DMS153 treated with DMSO at 0.1 percent for 48 hours (cell line): ENCODE measurements around the gene CHIA.
"Not testable (repeated sequence)": the region's sequence is repeated elsewhere in the genome, so short reads cannot be mapped to it uniquely, and the experiment has no call there.

Experiments used
- DNase-seq: peaks from one replicate; lab custom pipeline; 2025; ENCODE audit not compliant: unreplicated experiment; lab: John Stamatoyannopoulos, UW

Gene CHIA

DNA sequence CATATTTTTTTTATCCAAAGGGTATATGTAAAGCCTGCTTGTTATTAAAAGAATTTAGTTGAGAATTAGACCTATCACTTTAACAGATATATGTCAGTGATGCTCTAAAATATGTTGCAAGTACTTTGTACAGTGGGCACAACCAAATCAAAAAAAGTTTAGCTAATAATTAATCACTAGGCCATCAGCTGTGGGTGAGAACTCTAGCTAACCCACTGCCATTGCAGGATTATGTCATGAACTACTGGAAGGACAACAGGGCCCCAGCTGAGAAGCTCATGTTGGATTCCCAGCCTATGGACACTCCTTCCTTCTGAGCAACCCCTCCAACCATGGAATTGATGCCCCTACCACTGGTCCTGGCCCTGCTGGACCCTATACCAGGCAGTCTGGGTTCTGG is 6.8 kb upstream of the CHIA start:
- no peak for DNase-seq

DNA sequence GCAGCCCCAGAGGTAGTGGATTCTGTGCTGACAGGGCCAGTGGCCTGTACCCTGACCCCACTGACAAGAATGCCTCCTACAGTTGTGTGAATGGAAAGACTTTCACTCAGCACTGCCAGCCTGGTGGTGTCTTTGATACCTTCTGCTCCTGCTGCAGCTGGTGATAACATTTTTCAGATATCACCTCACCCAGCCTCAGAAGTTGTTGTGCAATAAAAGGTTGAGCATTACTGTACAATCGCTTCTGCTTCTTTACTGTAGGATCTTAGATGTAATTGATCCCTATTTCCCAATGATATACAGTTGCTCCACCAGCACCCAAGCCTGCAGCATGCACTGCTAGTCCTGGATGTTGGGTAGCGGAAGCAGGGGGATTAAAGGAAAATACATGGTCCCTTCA is 4.8 kb upstream of the CHIA start:
- DNase-seq: no peak

DNA sequence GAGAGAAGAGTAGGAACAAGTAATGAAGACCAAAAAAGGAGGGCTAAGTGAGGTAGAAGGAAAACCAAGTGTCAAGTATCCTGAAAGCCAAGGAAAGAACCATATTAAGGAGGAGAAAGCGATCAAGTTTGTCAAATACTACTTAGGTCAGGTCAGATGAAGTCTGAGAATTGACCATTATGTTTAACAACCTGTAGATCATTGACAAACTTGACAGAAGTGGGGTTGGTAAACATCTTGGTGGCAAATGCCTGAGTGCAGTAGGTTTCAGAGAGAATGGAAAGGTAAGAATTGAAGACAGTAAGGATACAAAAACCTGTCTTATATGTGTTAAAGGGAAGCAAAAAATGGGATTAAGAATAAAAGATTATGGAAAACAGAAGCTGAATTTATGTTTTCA is 3.7 kb upstream of the CHIA start:
- no peak for DNase-seq

DNA sequence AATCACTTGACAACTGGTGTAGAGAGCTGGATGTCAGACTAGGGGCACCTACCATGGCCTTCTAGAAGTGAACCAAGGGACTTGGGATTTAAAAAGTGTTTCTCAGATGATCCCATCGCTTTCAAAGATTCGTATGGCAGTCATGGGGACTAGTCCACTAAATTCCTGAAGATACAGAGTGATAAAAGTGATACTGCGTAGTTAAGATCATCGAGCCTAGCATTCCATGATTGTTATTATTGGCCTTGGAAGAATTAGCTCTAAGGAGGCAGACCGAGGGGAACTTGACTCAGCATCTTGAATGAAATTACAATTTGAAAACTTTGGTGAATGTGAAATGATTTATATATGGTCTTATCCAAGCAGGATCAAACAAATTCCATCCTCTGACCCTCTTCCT is 1.3 kb upstream of the CHIA start:
- no peak for DNase-seq

DNA sequence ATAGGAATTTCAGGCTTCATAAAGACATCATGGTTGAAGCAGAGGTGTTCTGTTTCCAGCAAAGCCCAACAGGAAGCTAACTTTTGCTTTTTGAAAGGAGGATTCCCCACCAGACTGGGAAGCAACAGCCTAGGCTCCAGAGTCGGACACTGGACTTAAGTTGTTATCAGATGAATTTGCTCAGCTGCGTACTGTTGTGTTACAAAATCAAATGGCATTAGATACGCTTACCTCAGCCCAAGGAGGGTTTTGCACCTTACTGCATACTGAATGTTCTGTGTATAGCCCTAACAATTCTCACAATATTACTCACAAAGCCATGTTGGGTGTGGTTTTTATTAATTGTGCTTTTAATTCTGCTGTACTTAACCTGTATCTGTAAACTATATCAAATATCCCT is 547 bp upstream of the CHIA start:
- DNase-seq: no peak

DNA sequence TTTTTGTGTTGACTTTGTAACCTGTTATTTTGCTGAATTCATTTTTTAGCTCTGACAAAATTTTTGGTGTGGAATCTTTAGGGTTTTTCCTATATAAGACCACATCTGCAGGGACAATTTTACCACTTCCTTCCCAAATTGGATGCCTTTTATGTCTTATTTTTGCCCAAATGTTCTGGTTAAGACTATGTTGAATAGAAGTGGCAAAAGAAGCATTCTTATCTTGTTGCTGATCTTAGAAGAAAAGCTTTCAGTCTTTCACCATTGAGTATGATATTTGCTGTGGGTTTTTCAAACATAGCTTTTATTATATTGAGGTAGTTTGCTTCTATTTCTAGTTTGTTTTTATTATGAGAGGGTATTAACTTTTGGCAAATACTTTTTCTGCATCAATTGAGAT is 3.7 kb downstream of the CHIA start:
- DNase-seq: no peak

DNA sequence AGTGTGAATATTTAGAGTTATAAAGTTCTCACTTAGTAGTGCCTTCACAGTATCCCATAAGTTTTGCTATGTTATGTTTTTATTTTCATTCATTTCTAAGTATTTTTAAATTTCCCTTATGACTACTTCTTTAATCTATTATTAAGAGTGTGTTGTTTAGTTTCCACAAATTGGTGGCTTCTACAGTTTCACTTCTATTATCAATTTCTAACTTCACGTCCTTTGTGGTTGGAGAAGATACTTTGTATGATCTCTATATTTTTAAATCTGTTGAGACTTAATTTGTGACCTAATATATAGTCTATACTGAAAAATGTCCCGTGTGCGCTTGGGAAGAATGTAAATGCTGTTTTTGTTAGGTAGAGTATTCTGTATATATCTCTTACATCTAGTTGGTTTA is 11.7 kb downstream of the CHIA start:
- no peak for DNase-seq

DNA sequence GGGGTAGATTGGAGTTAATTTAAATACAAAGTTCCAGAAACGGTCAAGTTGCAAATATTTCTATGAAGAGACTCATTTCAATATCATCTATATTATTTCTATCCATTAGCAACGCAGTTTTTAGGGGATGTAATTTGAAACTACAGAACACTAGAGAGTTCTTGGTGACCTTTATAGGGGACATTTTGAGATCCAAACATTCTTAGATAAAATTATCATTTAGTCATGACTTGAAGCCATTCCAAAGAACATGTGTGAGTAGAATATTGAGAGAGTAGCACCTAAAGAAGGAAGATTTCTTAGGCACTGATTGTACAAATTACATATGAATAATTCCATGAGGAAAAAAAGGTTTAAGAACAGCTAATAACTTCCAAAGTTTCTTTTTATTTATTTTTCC is 19.0 kb downstream of the CHIA start:
- DNase-seq: no peak

DNA sequence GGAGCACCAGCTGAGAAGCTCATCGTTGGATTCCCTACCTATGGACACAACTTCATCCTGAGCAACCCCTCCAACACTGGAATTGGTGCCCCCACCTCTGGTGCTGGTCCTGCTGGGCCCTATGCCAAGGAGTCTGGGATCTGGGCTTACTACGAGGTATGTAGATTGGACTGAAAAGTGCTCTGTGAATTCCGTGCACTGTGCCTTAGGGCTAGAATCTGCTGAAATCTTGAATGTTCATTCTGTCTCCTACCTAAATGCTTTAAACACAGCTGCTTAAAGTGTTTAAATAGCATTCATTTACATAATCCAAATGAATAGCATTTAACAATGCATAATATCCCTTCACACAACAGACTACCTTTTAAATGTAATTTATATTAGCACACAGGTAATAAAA is 27.9 kb downstream of the CHIA start:
- DNase-seq: no peak

DNA sequence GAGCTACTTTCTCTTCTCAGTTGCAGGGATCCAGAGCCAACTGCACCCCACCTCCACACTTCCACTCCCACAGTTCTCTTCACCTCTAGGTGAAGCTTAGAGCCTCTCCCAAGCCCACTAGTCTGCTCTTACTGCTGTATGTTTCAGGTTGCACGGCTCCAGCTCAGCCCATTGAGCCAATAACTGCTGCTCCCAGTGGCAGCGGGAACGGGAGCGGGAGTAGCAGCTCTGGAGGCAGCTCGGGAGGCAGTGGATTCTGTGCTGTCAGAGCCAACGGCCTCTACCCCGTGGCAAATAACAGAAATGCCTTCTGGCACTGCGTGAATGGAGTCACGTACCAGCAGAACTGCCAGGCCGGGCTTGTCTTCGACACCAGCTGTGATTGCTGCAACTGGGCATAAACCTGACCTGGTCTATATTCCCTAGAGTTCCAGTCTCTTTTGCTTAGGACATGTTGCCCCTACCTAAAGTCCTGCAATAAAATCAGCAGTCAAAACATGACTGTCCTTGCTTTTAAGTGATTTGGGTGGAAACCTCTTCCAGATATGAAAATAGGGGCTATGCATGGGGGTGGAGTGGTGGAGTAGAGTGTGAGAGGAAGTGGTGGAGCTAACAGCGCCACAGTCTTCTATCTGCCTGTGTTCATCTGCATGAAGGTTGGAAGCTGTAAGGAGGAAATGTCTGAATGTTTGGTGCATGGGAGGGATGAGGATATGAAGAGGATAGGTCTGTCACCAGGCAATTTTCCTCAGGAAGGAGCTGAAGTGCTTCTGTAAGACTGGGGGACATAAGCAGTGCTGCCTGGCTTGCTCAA is 29.6 kb downstream of the CHIA start:
- no peak for DNase-seq

DNA sequence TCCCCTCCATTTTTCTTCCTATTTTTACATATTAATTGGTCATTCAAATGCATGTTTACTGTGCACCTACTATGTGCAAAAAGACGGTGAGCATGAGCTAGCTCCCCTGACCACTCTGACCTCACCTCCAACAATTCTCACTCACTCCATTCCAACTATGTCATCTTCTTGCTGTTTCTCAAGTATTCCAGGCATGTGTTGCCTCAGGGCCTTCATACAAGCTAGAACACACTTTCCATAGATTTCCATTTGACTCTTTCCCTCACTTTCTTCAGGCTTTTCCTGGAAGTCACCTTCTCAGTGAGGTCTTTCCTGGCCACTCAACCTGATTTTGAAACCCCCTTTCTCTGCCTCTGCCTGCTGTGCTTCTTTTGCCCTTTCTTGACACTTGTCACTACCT is 32.6 kb downstream of the CHIA start:
- DNase-seq: no peak

DNA sequence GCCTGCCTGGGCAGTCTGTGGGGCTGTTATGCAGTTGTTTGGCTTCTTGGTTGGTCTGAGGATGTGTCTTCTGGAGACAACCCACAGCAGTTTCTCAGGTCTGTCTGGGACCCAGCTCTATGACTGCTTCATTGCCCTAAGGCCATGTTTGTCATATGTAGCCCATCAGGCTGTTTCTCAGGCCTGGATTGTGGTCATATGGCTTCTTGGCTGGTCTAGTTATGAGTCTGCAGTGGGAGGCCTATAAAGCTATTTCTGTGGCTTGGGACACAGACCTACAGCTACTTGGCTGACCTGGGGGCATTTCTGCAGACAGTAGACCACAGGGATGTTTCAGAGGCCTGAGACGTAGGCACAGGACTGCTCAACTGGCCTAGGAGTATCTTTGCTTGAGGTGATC is 41.5 kb downstream of the CHIA start:
- no peak for DNase-seq

DNA sequence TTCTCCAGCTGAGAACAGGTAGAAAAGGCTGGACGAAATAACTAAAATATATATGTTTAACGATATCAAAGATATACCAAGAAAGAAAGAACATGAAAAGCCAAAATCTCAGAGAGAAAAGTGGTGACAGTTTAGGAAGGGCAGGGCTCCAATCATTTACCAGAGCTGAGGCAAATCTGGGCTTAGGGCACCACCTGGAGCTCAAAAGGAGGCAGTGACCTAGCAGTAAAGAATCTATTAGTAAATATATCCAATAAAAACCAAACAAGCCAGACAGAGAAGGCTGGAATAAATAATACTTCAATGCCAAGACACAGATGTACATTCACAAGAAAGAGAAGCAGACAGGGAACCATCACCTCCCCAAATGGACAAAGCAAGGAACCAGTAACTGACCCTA is 43.5 kb downstream of the CHIA start:
- DNase-seq: peak; percentile 15

DNA sequence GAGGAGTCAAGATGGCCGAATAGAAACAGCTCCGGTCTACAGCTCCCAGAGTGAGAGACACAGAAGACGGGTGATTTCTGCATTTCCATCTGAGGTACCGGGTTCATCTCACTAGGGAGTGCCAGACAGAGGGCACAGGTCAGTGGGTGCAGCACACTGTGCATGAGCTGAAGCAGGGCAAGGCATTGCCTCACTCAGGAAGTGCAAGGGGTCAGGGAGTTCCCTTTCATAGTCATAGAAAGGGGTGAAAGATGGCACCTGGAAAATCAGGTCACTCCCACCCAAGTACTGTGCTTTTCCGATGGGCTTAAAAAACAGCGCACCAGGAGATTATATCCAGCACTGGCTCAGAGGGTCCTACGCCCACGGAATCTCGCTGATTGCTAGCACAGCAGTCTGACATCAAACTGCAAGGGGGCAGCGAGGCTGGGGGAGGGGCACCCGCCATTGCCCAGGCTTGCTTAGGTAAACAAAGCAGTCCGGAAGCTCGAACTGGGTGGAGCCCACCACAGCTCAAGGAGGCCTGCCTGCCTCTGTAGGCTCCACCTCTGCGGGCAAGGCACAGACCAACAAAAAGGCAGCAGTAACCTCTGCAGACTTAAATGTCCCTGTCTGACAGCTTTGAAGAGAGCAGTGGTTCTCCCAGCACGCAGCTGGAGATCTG is 44.7 kb downstream of the CHIA start:
- not testable (repeated sequence) for DNase-seq

DNA sequence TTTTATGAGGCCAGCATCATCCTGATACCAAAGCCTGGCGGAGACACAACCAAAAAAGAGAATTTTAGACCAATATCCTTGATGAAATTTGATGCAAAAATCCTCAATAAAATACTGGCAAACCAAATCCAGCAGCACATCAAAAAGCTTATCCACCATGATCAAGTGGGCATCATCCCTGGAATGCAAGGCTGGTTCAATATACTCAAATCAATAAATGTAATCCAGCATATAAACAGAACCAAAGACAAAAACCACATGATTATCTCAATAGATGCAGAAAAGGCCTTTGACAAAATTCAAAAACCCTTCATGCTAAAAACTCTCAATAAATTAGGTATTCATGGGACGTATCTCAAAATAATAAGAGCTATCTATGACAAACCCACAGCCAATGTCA is 48.2 kb downstream of the CHIA start:
- DNase-seq: not testable (repeated sequence)

DNA sequence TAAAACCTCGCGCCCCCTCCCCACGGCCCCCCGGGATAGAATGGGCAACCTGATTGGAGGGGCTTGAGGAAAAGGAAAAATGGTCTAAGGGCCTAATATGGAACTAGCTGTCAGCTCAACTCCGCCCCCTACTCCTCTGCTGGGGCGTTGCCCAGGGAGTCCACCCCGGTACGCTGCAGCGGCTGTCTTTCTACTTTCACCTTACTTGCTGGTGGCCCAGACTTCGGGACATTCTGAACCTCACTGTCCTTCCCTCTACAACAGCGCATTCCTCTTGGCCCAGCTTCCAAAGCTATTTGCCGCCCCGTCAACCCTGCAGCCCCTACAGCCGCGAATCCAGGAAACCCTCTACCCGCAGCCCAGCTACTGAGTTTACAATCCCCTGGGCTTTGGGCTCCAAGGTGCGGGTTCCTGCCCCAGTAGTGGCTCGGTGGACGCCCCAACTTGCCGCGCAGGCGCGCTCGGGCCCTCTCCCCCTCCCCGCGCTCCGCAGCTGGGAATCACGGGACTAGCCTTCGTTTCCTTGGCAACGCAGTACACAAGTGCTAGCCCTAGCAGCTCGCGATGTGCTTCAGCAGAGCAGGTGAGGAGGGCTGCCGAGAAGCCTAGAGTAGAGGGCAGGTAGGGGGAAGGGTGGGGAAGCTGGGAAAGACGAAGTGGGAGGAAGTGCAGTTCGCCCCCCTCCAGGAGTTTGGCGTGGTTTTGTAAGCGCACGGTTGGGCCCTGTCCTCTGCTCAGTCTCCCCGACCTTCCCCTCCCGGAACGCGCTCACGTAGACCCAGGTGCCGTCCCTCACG is 55.6 kb downstream of the CHIA start:
- peak; percentile 64 for DNase-seq

DNA sequence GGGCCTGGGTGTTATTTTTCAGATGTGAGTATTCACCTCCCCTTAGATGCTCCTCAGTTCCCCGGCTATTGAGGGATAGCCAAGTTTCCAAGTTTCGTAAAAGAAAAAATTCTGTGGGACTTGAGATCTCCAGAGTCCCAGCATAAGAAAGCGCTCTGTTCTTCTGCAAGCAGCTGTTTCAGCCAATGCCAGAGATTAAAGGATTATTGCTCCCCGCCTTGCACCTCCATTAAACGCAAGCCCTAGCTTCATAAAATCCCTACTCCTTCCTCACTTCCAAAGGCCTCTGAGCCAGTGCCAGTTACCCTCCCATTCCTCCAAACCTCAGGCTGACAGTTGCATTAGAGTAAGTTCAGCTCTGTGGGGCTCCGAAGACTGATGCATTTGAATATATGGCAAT is 56.4 kb downstream of the CHIA start:
- no peak for DNase-seq

DNA sequence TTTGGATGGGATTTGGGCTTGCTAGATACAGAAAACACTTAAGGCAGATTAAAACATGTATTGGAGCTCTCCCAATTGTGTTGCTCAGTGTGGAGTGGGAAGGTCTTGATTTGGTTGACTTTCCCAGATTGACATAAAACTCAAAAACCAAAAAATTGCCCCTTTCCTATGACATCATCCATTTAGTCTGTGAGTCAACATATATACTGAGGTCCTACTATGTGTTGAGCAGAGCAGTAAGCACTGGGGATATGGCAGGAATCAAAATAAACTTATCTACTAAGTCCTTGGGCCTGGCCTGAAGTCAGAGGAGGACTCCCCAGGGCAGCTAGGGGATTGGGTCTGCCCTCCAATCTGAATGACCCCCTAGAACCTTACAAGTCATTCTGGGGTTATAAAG is 61.0 kb downstream of the CHIA start:
- DNase-seq: no peak

DNA sequence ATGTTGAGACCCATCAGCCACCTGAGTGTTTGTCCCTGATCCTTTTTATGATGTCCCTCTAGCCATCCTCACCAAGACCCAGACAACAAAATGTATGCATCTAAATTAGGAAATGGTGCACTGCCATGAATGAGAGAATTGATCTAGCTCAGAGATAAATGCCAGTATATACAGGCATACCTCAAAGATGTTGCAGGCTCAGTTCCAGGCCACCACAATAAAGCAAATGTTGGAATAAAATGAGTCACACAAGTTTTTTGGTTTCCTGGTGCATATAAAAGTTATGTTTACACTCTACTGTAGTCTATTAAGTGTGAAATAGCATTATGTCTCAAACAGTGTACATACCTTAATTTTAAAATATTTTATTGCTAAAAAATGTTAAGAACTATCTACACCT is 63.9 kb downstream of the CHIA start:
- DNase-seq: no peak

DNA sequence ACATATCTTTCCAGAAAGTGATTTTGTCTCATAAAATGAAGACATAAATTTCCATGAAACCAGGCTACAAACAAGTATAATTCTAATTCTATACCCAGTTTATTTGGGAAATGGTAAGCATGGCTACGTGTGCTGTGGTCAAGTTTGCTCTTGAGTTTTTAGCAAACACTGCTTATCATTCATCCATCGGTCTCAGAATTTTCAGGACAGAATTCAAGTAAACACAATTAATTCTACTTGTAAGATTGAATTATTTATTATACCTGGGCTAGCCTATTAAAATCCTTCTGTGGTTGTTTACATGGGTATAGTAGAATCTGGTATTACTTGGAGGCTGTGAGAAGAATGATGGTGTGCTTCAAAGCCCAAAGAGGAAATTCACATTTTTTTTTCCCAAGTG is 68.3 kb downstream of the CHIA start:
- DNase-seq: no peak

DNA sequence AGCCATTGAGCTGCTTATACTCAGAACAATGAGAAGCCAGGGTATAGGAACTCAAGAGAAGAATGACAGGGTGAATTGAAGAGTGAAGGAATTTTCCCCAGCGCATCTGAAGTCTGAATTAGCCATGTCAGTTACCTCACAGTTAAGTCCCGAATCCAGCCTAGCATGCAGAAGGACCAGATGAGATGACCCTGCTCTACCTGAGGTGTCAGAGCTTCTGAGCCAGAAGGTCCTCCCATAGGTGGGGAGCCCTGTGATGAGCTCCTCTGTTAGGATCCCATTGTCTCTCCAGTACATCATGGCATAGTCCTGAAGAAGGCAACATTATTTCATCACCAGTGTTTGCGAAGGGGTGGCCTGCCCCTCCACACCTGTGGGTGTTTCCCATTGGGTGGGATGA is 68.7 kb downstream of the CHIA start:
- no peak for DNase-seq

DNA sequence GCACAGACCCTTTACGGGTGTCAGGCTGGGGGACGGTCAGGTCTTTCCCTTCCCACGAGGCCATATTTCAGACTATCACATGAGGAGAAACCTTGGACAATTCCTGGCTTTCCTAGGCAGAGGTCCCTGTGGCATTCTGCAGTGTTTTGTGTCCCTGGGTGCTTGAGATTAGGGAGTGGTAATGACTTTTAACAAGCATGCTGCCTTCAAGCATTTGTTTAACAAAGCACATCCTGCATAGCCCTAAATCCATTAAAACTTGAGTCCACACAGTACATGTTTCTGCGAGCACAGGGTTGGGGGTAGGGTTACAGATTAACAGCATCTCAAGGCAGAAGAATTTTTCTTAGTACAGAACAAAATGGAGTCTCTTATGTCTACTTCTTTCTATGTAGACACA is 69.6 kb downstream of the CHIA start:
- not testable (repeated sequence) for DNase-seq
